Esophagus muscularis mucosa (tissue), 4 donors: Measurements from ENCODE around the gene TEDC1. TPM values are rescaled to one million over a fixed set of nuclear protein-coding genes. Genes with fewer than 3 reads are reported as not detected.
A peak's percentile ranks its signal among the peaks of the same experiment; 100 is the strongest.

Source experiments
- DNase-seq: peaks from one replicate; pipeline ENCODE4 v3.0.0-alpha.2; 2017; ENCODE audit errors: extremely low spot score
- H3K27ac ChIP-seq, 4 donors: fragments of 200-600 bp; sonication (generic); replicated peaks in 1 of 4; 1 replicate in 3 of 4; 2 replicates in 1 of 4; pipeline ENCODE4 v1.5.1; 2016 to 2019; ENCODE audit warnings: mild to moderate bottlenecking in 1 of 4
- H3K27me3 ChIP-seq, 4 donors: fragments of 200-600 bp; sonication (generic); one replicate each; pipeline versions ENCODE4 v1.5.1 to v1.6.0; 2016 to 2019
- H3K36me3 ChIP-seq, 4 donors: fragments of 200-600 bp; sonication (generic); one replicate each; pipeline ENCODE4 v1.5.1; 2016 to 2019
- H3K4me1 ChIP-seq, 4 donors: fragments of 200-600 bp; sonication (generic); one replicate each; pipeline ENCODE4 v1.5.1; 2016 to 2019
- H3K4me3 ChIP-seq, 4 donors: fragments of 200-600 bp; sonication (generic); 1 replicate in 2 of 4; 2 replicates in 2 of 4; pipeline ENCODE4 v1.5.1; 2016 to 2019; ENCODE audit warnings: mild to moderate bottlenecking in 4 of 4, moderate library complexity in 1 of 4
- H3K9me3 ChIP-seq, 4 donors: fragments of 200-600 bp; sonication (generic); 1 replicate in 3 of 4; 2 replicates in 1 of 4; pipeline ENCODE4 v1.5.1; 2016 to 2019
- EP300 ChIP-seq: sonication (generic); formaldehyde crosslinking; IDR thresholded peaks from one replicate; pipeline ENCODE4 v1.6.1; 2017; ENCODE audit warnings: antibody characterized with exemption
- POLR2A ChIP-seq: fragments of 450-650 bp; IDR thresholded peaks from one replicate; pipeline ENCODE4 v1.6.1; 2017; ENCODE audit warnings: antibody characterized with exemption, moderate library complexity, mild to moderate bottlenecking, low read depth
- POLR2AphosphoS5 ChIP-seq, 2 donors: sonication (generic); formaldehyde crosslinking; IDR thresholded peaks; one replicate each; pipeline ENCODE4 v1.6.1; 2017; ENCODE audit warnings: antibody characterized with exemption in 2 of 2
- WGBS: methylation state at CpG from one replicate; pipeline ENCODE4 v1.1.5; 2018; 5-methylcytosine and 5-hydroxymethylcytosine counted together
- intact Hi-C: fragments of 100-400 bp; cut with DNase I; formaldehyde crosslinking; loops from one replicate; pipeline ENCODE4 v1.15.1; 2023
- total RNA-seq, 4 donors: library from RNA; depleted of rRNA; stranded (reverse); fragments of >200 nt; gene quantifications; one replicate each; pipeline versions ENCODE4 v1.1.0 to v1.2.1, GENCODE V29; 2016
- TF ChIP-seq, protein P1 (sequence below), 3 experiments: fragments of 200-600 bp in 2 of 3; fragments of 450-650 bp in 1 of 3; sonication (generic) in 2 of 3; IDR thresholded peaks; one replicate each; pipeline ENCODE4 v1.5.1; 2017 to 2019; ENCODE audit warnings: antibody characterized with exemption in 3 of 3, mild to moderate bottlenecking in 2 of 3, moderate library complexity in 1 of 3

Gene TEDC1
- total RNA-seq, 4 donors from 2014 or later, result 3.8 to 6.6 (median 4.7) TPM

DNA sequence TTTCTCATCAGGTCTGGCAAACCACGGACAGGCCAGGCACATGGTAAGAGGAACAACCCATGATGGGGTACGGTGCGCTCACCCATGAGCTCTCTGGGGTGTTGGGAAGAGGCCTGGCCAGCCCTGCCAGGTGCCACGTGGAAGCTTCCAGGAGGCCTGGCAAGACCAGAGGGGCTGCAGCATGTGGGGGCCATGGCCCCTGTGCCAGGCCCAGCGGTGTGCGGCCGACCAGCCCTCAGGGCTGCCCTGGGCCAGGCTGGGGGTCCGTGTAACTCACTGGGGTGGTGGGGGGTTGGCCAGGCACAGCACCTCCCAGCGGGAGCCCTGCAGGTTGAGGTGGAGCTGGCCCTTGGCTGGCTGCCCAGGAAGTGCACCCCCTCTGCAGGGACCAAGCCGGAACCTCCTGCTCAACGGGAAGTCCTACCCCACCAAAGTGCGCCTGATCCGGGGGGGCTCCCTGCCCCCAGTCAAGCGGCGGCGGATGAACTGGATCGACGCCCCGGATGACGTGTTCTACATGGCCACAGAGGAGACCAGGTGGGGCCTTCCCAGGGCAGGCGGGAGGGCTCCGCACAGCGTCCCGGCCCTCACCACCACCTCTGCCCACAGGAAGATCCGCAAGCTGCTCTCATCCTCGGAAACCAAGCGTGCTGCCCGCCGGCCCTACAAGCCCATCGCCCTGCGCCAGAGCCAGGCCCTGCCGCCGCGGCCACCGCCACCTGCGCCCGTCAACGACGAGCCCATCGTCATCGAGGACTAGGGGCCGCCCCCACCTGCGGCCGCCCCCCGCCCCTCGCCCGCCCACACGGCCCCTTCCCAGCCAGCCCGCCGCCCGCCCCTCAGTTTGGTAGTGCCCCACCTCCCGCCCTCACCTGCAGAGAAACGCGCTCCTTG is 21.3 kb upstream of the TEDC1 start:
- intact Hi-C loops, result no loop called here

DNA sequence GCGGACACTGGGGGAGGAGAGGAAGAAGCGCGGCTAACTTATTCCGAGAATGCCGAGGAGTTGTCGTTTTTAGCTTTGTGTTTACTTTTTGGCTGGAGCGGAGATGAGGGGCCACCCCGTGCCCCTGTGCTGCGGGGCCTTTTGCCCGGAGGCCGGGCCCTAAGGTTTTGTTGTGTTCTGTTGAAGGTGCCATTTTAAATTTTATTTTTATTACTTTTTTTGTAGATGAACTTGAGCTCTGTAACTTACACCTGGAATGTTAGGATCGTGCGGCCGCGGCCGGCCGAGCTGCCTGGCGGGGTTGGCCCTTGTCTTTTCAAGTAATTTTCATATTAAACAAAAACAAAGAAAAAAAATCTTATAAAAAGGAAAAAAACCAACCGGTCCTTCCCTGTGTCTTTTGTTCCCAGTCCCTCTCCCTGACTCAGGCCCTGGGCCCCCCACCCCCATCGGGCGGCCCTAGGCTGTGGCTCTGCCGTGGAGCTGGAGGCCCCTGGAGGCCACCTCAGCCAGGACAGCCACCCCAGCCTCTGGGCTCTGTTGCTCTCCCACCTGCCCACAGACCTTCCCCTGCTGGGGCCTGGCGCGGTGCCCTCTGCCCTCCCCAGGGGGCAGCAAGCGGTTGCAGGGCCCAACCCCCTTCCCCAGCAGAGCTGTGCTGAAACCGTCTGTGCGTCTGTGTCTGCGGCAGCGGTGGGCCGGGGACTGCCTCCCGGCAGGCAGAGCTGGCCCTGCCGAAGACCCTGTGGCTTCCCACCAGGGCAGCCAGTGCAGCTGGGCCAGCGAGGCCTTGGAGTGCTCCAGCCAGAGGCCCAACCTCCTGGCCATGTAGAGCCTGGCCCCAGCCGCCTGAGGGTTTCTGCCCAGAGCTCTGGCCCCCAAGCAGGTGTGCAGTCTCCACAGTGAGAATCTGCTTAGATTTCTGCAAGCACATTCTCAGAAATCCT is 20.4 kb upstream of the TEDC1 start:
- H3K27ac ChIP-seq, result peak overlapping the region; percentile 84 to 99 (median 94)
- no peaks in the 10 kb centered on the region for H3K9me3 ChIP-seq
- no peak overlapping the region for H3K4me3 ChIP-seq
- DNase-seq, result no peak
- peaks cover 76 to 82% (median 78%) of the 10 kb centered on the region in 4 donors for H3K4me1 ChIP-seq
- no peaks in the 10 kb centered on the region for H3K27me3 ChIP-seq
- 71% methylated on average over 22 of the region's 34 CpGs for WGBS
- peaks cover 6 to 51% (median 31%) of the 10 kb centered on the region in 4 donors for H3K36me3 ChIP-seq
- TF ChIP-seq EP300, result no peak
- TF ChIP-seq POLR2AphosphoS5 (IDR thresholded peaks at IDR 0.05), result no peak
- TF ChIP-seq POLR2A, result no peak
- TF ChIP-seq, protein P1, sequence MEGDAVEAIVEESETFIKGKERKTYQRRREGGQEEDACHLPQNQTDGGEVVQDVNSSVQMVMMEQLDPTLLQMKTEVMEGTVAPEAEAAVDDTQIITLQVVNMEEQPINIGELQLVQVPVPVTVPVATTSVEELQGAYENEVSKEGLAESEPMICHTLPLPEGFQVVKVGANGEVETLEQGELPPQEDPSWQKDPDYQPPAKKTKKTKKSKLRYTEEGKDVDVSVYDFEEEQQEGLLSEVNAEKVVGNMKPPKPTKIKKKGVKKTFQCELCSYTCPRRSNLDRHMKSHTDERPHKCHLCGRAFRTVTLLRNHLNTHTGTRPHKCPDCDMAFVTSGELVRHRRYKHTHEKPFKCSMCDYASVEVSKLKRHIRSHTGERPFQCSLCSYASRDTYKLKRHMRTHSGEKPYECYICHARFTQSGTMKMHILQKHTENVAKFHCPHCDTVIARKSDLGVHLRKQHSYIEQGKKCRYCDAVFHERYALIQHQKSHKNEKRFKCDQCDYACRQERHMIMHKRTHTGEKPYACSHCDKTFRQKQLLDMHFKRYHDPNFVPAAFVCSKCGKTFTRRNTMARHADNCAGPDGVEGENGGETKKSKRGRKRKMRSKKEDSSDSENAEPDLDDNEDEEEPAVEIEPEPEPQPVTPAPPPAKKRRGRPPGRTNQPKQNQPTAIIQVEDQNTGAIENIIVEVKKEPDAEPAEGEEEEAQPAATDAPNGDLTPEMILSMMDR (IDR thresholded peaks at IDR 0.05), result no peak
- intact Hi-C loops, result no loop called here

More for the DNA sequence above, 21.3 kb upstream of the TEDC1 start:
- DNase-seq, result no peak
- WGBS, result 71% methylated on average over 31 of the region's 54 CpGs
- Histone ChIP-seq H3K27me3 (no peaks in the 10 kb centered on the region), H3K4me1 (peaks cover 67 to 85% (median 73%) of the 10 kb centered on the region in 4 donors), H3K4me3 (no peak overlapping the region), H3K36me3 (peaks cover 14 to 60% (median 41%) of the 10 kb centered on the region in 4 donors), H3K27ac (peak overlapping the region; percentile 84 to 99 (median 94)), H3K9me3 (no peaks in the 10 kb centered on the region)
- TF ChIP-seq POLR2A, result no peak
- TF ChIP-seq EP300, result no peak
- TF ChIP-seq, protein P1 (IDR thresholded peaks at IDR 0.05), result no peak
- no peak for TF ChIP-seq POLR2AphosphoS5 (IDR thresholded peaks at IDR 0.05)

- H3K27ac ChIP-seq, result peak overlapping the region; percentile 84 to 99 (median 94)
- intact Hi-C loops, result no loop called here
- DNase-seq, result no peak
- H3K4me1 ChIP-seq, result peaks cover 74 to 88% (median 84%) of the 10 kb centered on the region in 4 donors
- H3K27me3 ChIP-seq, result no peaks in the 10 kb centered on the region
- no CpG with 5 or more reads among the region's 19 CpGs for WGBS
- H3K9me3 ChIP-seq, result no peaks in the 10 kb centered on the region
- H3K4me3 ChIP-seq, result no peak overlapping the region
- TF ChIP-seq POLR2A (no peak), POLR2AphosphoS5 (IDR thresholded peaks at IDR 0.05) (no peak), EP300 (no peak)
- TF ChIP-seq, protein P1 (IDR thresholded peaks at IDR 0.05), result peak; percentile 8 to 22 (median 10)
- H3K36me3 ChIP-seq, result peaks cover 5 to 43% (median 27%) of the 10 kb centered on the region in 4 donors
Measured at GRCh38 chr14:105471297-105471821, 19.7 kb upstream of the TEDC1 start.

DNA sequence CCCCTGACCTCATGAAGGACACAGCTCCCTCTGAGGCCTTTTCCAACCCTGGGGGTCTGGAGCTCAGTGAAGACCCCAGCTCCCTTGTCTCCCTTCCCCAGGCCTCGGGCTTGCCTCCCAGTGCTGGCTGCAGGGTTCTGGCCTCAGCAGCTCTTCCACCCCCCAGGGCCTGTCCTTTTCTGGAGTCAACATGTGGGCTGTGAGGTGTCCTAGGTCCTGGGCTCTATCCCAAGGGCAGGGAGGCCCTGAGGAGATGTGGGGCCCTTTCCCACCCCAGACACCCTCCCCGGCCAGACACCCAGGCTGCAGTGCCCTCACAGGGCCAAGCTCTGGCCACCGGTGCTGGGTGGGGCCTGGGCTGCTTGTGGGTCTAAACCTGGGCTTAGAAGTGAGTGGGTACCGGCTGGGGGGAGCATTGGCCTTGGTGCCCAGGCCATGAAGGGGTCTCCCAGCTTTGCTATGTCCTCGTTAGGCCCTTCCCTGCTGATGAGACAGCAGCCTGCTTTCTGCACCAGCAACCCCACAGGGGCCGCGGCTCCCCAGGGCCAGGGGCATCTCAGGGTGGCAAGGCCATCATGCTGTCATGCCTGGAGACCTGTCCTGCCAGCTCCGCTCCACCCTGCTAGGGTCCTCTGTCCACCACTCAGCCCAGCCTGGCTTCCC is 19.1 kb upstream of the TEDC1 start:
- Histone ChIP-seq H3K27ac (peak overlapping the region; percentile 84 to 99 (median 94)), H3K4me3 (no peak overlapping the region), H3K36me3 (peaks cover 0 to 37% (median 22%) of the 10 kb centered on the region in 4 donors), H3K27me3 (no peaks in the 10 kb centered on the region), H3K4me1 (peaks cover 78 to 94% (median 90%) of the 10 kb centered on the region in 4 donors), H3K9me3 (no peaks in the 10 kb centered on the region)
- no peak for DNase-seq
- no peak for TF ChIP-seq EP300
- TF ChIP-seq, protein P1 (IDR thresholded peaks at IDR 0.05), result no peak
- TF ChIP-seq POLR2AphosphoS5 (IDR thresholded peaks at IDR 0.05), result no peak
- TF ChIP-seq POLR2A, result no peak
- whole genome bisulfite sequencing, result 50% methylated on average over 5 of the region's 8 CpGs
- intact Hi-C loops, result no loop called here
